ENCODE results near the gene REXO5. TPM values are rescaled to one million over a fixed set of nuclear protein-coding genes. Genes with fewer than 3 reads are reported as not detected.

Gene REXO5
- total and polyA plus RNA-seq, 3 experiments from 2014 or later = 0.81 to 9.3 (median 7.9) TPM

DNA sequence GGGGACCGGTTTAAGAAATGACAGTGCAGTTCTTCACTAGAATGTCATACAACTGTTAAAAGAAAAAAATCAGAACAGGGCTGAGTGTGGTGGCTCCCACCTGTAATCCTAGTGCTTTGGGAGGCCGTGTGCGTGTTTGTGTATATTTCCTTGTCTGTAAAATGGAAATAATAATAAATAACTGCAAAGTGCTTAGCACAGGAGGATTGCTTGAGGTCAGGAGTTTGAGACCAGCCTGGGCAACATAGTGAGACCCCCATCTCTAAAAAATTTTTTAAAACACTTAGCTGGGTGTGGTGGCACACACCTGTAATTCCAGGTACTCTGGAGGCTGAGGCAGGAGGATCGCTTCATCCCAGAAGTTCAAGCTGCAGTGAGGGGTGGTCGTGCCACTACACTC lies 40.0 kb upstream of the REXO5 start:
- Histone ChIP-seq H3K27me3 (ENCODE audit: insufficient read depth, low read length, poor library complexity, severe bottlenecking) (no peaks in the 10 kb centered on the region), H3K36me3 (ENCODE audit: insufficient read depth, low read length) (no peaks in the 10 kb centered on the region), H3K4me3 (ENCODE audit: low read length) (no peak overlapping the region), H3K27ac (ENCODE audit: low read depth, low read length) (peak overlapping the region; percentile 46), H3K9me3 (ENCODE audit: low read length) (no peaks in the 10 kb centered on the region), H3K4me1 (ENCODE audit: insufficient read depth, low read length) (peaks cover 20% of the 10 kb centered on the region)
- peaks cover 2 to 4% (median 4%) of the 10 kb centered on the region in 3 donors for H3K36me3 Mint-ChIP-seq
- DNase-seq = no peak
- CTCF ChIA-PET = interaction anchor here (2.6 kb wide), 1 partner anchor 8 kb away, joined by 7 read pairs; no protein-coding TSS in a partner anchor
- H3K27me3 Mint-ChIP-seq = peaks cover 0 to 2% of the 10 kb centered on the region in 2 donors
- peaks cover 26 to 33% (median 29%) of the 10 kb centered on the region in 3 donors for H3K4me1 Mint-ChIP-seq
- no peak overlapping the region for H3K4me3 Mint-ChIP-seq
- H3K27ac Mint-ChIP-seq = no peak overlapping the region
- POLR2A ChIA-PET = no interaction called here
- H3K9me3 Mint-ChIP-seq = peaks cover 0 to 2% (median 0%) of the 10 kb centered on the region in 5 donors

DNA sequence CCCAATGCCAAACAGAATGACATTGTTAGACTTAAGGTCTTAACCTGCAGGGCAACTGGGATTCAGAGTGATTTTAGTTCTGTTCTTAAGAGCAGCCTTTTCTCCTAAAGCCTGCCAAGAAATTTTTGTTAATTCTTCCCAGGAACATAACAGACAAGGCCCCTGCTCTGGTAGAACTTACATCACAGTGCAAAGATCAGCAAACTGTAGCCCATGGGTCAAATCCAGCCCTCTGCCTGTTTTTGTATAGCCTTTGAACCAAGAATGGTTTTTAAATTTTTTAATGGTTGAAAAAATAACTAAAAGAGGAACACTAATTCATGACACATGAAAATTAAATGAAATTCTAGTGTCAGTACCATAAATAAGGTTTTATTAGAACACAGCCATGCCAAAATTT lies 38.8 kb upstream of the REXO5 start:
- no peaks in the 10 kb centered on the region for H3K27me3 ChIP-seq (ENCODE audit: insufficient read depth, low read length, poor library complexity, severe bottlenecking)
- H3K36me3 ChIP-seq (ENCODE audit: insufficient read depth, low read length) = no peaks in the 10 kb centered on the region
- no peaks in the 10 kb centered on the region for H3K9me3 ChIP-seq (ENCODE audit: low read length)
- H3K27me3 Mint-ChIP-seq = no peaks in the 10 kb centered on the region
- ChIA-PET POLR2A (no interaction called here), CTCF (no interaction called here)
- H3K36me3 Mint-ChIP-seq = peaks cover 0 to 2% (median 2%) of the 10 kb centered on the region in 3 donors
- no peak overlapping the region for H3K27ac Mint-ChIP-seq
- peak overlapping the region; percentile 7 for H3K27ac ChIP-seq (ENCODE audit: low read depth, low read length)
- no peaks in the 10 kb centered on the region for H3K9me3 Mint-ChIP-seq
- DNase-seq = no peak
- H3K4me3 Mint-ChIP-seq = no peak overlapping the region
- H3K4me3 ChIP-seq (ENCODE audit: low read length) = no peak overlapping the region
- peaks cover 20 to 27% (median 23%) of the 10 kb centered on the region in 3 donors for H3K4me1 Mint-ChIP-seq
- peaks cover 20% of the 10 kb centered on the region for H3K4me1 ChIP-seq (ENCODE audit: insufficient read depth, low read length)

- no peak overlapping the region for H3K27ac Mint-ChIP-seq
- no peak overlapping the region for H3K4me3 Mint-ChIP-seq
- H3K27ac ChIP-seq (ENCODE audit: low read depth, low read length) = peak overlapping the region; percentile 7
- H3K9me3 Mint-ChIP-seq = no peaks in the 10 kb centered on the region
- CTCF ChIA-PET = no interaction called here
- no peaks in the 10 kb centered on the region for H3K9me3 ChIP-seq (ENCODE audit: low read length)
- POLR2A ChIA-PET = no interaction called here
- peaks cover 16% of the 10 kb centered on the region for H3K4me1 ChIP-seq (ENCODE audit: insufficient read depth, low read length)
- H3K36me3 Mint-ChIP-seq = peaks cover 0 to 2% (median 2%) of the 10 kb centered on the region in 3 donors
- DNase-seq = no peak
- H3K36me3 ChIP-seq (ENCODE audit: insufficient read depth, low read length) = no peaks in the 10 kb centered on the region
- no peaks in the 10 kb centered on the region for H3K27me3 Mint-ChIP-seq
- no peak overlapping the region for H3K4me3 ChIP-seq (ENCODE audit: low read length)
- no peaks in the 10 kb centered on the region for H3K27me3 ChIP-seq (ENCODE audit: insufficient read depth, low read length, poor library complexity, severe bottlenecking)
- peaks cover 15 to 21% (median 17%) of the 10 kb centered on the region in 3 donors for H3K4me1 Mint-ChIP-seq
Measured at GRCh38 chr16:20768121-20768520, 38.2 kb upstream of the REXO5 start.

GRCh38 chr16:20768818-20769217 lies 37.5 kb upstream of the REXO5 start:
- H3K27me3 ChIP-seq (ENCODE audit: insufficient read depth, low read length, poor library complexity, severe bottlenecking) = no peaks in the 10 kb centered on the region
- H3K36me3 ChIP-seq (ENCODE audit: insufficient read depth, low read length) = no peaks in the 10 kb centered on the region
- ChIA-PET POLR2A (no interaction called here), CTCF (no interaction called here)
- no peaks in the 10 kb centered on the region for H3K9me3 ChIP-seq (ENCODE audit: low read length)
- Mint-ChIP-seq H3K9me3 (no peaks in the 10 kb centered on the region), H3K4me1 (peaks cover 8 to 15% (median 10%) of the 10 kb centered on the region in 3 donors), H3K4me3 (no peak overlapping the region), H3K27me3 (no peaks in the 10 kb centered on the region), H3K36me3 (peaks cover 0 to 2% (median 0%) of the 10 kb centered on the region in 3 donors), H3K27ac (no peak overlapping the region)
- no peak overlapping the region for H3K4me3 ChIP-seq (ENCODE audit: low read length)
- H3K27ac ChIP-seq (ENCODE audit: low read depth, low read length) = no peak overlapping the region
- no peak for DNase-seq
- peaks cover 12% of the 10 kb centered on the region for H3K4me1 ChIP-seq (ENCODE audit: insufficient read depth, low read length)

GRCh38 chr16:20773679-20774078 lies 32.6 kb upstream of the REXO5 start:
- H3K4me3 ChIP-seq (ENCODE audit: low read length) = no peak overlapping the region
- H3K9me3 Mint-ChIP-seq = no peaks in the 10 kb centered on the region

DNA sequence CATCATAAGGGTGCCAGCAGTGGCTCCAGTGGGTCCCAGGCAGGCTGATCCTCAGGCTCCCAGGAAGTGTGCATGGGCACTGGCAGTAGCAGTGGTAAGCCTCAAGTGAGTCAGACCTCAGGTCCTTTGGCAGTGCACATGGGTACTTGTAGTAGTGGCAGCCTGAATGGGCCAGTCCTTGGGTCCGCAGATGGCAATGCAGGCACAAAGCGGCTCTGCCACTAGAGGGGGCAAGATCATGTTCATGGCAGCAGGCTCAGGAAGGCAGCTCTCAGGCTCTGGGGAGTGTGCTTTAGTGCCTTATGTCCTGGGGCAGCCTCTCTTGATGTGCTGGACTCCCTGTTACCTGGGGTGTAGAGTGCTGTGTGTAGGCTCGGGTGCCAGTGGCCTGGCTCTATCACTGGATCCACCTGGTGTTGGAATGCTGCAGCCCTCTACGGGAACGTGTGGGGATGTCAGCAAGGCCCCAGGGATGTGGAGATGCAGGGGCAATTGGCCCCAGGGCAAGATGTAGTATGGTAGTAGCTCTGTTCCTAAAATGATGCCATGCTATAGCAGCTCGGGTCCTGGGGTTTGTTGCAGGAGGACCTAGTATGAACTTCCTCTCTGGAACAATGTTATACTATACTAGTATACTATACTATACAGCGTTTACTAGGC lies 31.5 kb upstream of the REXO5 start:
- Mint-ChIP-seq H3K4me3 (no peak overlapping the region), H3K27me3 (no peaks in the 10 kb centered on the region), H3K27ac (no peak overlapping the region), H3K4me1 (no peaks in the 10 kb centered on the region), H3K9me3 (no peaks in the 10 kb centered on the region), H3K36me3 (peaks cover 0 to 19% (median 10%) of the 10 kb centered on the region in 3 donors)
- peak; percentile 4 to 62 (median 26) for DNase-seq
- Histone ChIP-seq H3K36me3 (ENCODE audit: insufficient read depth, low read length) (no peaks in the 10 kb centered on the region), H3K4me3 (ENCODE audit: low read length) (no peak overlapping the region), H3K27me3 (ENCODE audit: insufficient read depth, low read length, poor library complexity, severe bottlenecking) (no peaks in the 10 kb centered on the region), H3K4me1 (ENCODE audit: insufficient read depth, low read length) (no peaks in the 10 kb centered on the region), H3K27ac (ENCODE audit: low read depth, low read length) (no peak overlapping the region), H3K9me3 (ENCODE audit: low read length) (no peaks in the 10 kb centered on the region)
- POLR2A ChIA-PET = no interaction called here
- CTCF ChIA-PET = interaction anchor here (0.6 to 1.0 kb wide), 3 partner anchors 10 to 785 kb away, joined by 3 to 7 read pairs (median 4); partner anchors contain the start of gene ACSM3

More at GRCh38 chr16:20773679-20774078, 32.6 kb upstream of the REXO5 start:
- Histone ChIP-seq H3K27ac (ENCODE audit: low read depth, low read length) (no peak overlapping the region), H3K36me3 (ENCODE audit: insufficient read depth, low read length) (no peaks in the 10 kb centered on the region), H3K9me3 (ENCODE audit: low read length) (no peaks in the 10 kb centered on the region), H3K4me1 (ENCODE audit: insufficient read depth, low read length) (no peaks in the 10 kb centered on the region), H3K27me3 (ENCODE audit: insufficient read depth, low read length, poor library complexity, severe bottlenecking) (no peaks in the 10 kb centered on the region)
- POLR2A ChIA-PET = no interaction called here
- H3K27me3 Mint-ChIP-seq = no peaks in the 10 kb centered on the region
- CTCF ChIA-PET = no interaction called here
- H3K4me1 Mint-ChIP-seq = no peaks in the 10 kb centered on the region
- no peak overlapping the region for H3K4me3 Mint-ChIP-seq
- no peak overlapping the region for H3K27ac Mint-ChIP-seq
- no peak for DNase-seq
- H3K36me3 Mint-ChIP-seq = peaks cover 0 to 16% (median 10%) of the 10 kb centered on the region in 3 donors

GRCh38 chr16:20781697-20782096 lies 24.6 kb upstream of the REXO5 start:
- H3K4me3 ChIP-seq (ENCODE audit: low read length) = no peak overlapping the region
- POLR2A ChIA-PET = no interaction called here
- no peaks in the 10 kb centered on the region for H3K27me3 Mint-ChIP-seq
- H3K4me3 Mint-ChIP-seq = no peak overlapping the region
- no peak overlapping the region for H3K27ac ChIP-seq (ENCODE audit: low read depth, low read length)
- H3K27me3 ChIP-seq (ENCODE audit: insufficient read depth, low read length, poor library complexity, severe bottlenecking) = no peaks in the 10 kb centered on the region
- H3K4me1 Mint-ChIP-seq = no peaks in the 10 kb centered on the region
- no peaks in the 10 kb centered on the region for H3K36me3 ChIP-seq (ENCODE audit: insufficient read depth, low read length)
- DNase-seq = no peak
- CTCF ChIA-PET = no interaction called here
- no peaks in the 10 kb centered on the region for H3K9me3 ChIP-seq (ENCODE audit: low read length)
- H3K36me3 Mint-ChIP-seq = peaks cover 3 to 23% (median 9%) of the 10 kb centered on the region in 3 donors
- H3K9me3 Mint-ChIP-seq = no peaks in the 10 kb centered on the region
- H3K27ac Mint-ChIP-seq = no peak overlapping the region
- H3K4me1 ChIP-seq (ENCODE audit: insufficient read depth, low read length) = no peaks in the 10 kb centered on the region

GRCh38 chr16:20782470-20782869 lies 23.9 kb upstream of the REXO5 start:
- CTCF ChIA-PET = no interaction called here
- H3K4me1 Mint-ChIP-seq = no peaks in the 10 kb centered on the region
- no peak overlapping the region for H3K4me3 Mint-ChIP-seq
- no peaks in the 10 kb centered on the region for H3K36me3 ChIP-seq (ENCODE audit: insufficient read depth, low read length)
- H3K27ac Mint-ChIP-seq = no peak overlapping the region
- H3K4me3 ChIP-seq (ENCODE audit: low read length) = no peak overlapping the region
- no peaks in the 10 kb centered on the region for H3K27me3 ChIP-seq (ENCODE audit: insufficient read depth, low read length, poor library complexity, severe bottlenecking)
- H3K36me3 Mint-ChIP-seq = peaks cover 3 to 19% (median 6%) of the 10 kb centered on the region in 3 donors
- H3K4me1 ChIP-seq (ENCODE audit: insufficient read depth, low read length) = no peaks in the 10 kb centered on the region
- DNase-seq = no peak
- POLR2A ChIA-PET = no interaction called here
- no peaks in the 10 kb centered on the region for H3K27me3 Mint-ChIP-seq
- H3K9me3 Mint-ChIP-seq = no peaks in the 10 kb centered on the region
- no peaks in the 10 kb centered on the region for H3K9me3 ChIP-seq (ENCODE audit: low read length)
- H3K27ac ChIP-seq (ENCODE audit: low read depth, low read length) = no peak overlapping the region

Measured in CD8-positive, alpha-beta memory T cell (primary cell).